ENCODE measurements around the gene HSPA12B. TPM values are rescaled to one million over a fixed set of nuclear protein-coding genes. Genes with fewer than 3 reads are reported as not detected.

Gene HSPA12B
- total and polyA plus RNA-seq, 2 of the 13 experiments (the other 11 are each of a cell fraction or from before 2014, with no cell fraction given): 0.01 TPM; not detected in 1

GRCh38 chr20:3797592-3798372 lies 65.3 kb downstream of the HSPA12B start (continued):
- TF ChIP-seq ZHX1 (CRISPR knock-in tag; IDR thresholded peaks at IDR 0.05; ENCODE audit: low read depth): no peak
- TF ChIP-seq SALL2 (CRISPR knock-in tag; IDR thresholded peaks at IDR 0.05): no peak
- no peak for TF ChIP-seq AGO1 (IDR thresholded peaks at IDR 0.05; ENCODE audit: low read depth, low read length, poor library complexity, severe bottlenecking)
- no peak for TF ChIP-seq ZFP36 (IDR thresholded peaks at IDR 0.05; ENCODE audit: borderline replicate concordance, low read depth, low read length, partially characterized antibody)
- TF ChIP-seq ZNF605 (CRISPR knock-in tag; IDR thresholded peaks at IDR 0.05): no peak; the same call in 1 of the 2 replicates
- TF ChIP-seq TAF15 (IDR thresholded peaks at IDR 0.05; ENCODE audit: low read depth, low read length, poor library complexity, severe bottlenecking): no peak
- no peak for TF ChIP-seq ZNF17 (CRISPR knock-in tag; IDR thresholded peaks at IDR 0.05)
- no peak for TF ChIP-seq ZHX2 (IDR thresholded peaks at IDR 0.05; ENCODE audit: low read depth)
- no peak for TF ChIP-seq ZHX2 (CRISPR knock-in tag; IDR thresholded peaks at IDR 0.05; ENCODE audit: borderline replicate concordance)
- no peak for TF ChIP-seq PRPF4 (IDR thresholded peaks at IDR 0.05; ENCODE audit: low read depth, low read length, poor library complexity, severe bottlenecking)
- TF ChIP-seq ZNF232 (CRISPR knock-in tag; IDR thresholded peaks at IDR 0.05; ENCODE audit: borderline replicate concordance): no peak
- no peak for TF ChIP-seq SSRP1 (CRISPR knock-in tag; IDR thresholded peaks at IDR 0.05)
- no peak for TF ChIP-seq ZKSCAN1 (IDR thresholded peaks at IDR 0.05; ENCODE audit: low read length)
- TF ChIP-seq ZNF720 (CRISPR knock-in tag; IDR thresholded peaks at IDR 0.05): no peak
- no peak for TF ChIP-seq PRDM4 (CRISPR knock-in tag; IDR thresholded peaks at IDR 0.05; ENCODE audit: borderline replicate concordance)
- TF ChIP-seq ZNF441 (CRISPR knock-in tag; IDR thresholded peaks at IDR 0.05; ENCODE audit: borderline replicate concordance): no peak

All from HepG2 (cell line).